ENCODE results near the gene PPP3CA. TPM values are rescaled to one million over a fixed set of nuclear protein-coding genes. Genes with fewer than 3 reads are reported as not detected.
"Not testable (repeated sequence)": the region's sequence is repeated elsewhere in the genome, so short reads cannot be mapped to it uniquely, and the experiment has no call there.

Gene PPP3CA
- total RNA-seq, 1 donor from 2014 or later: 48.8 TPM

GRCh38 chr4:101103381-101104142, 243.8 kb downstream of the PPP3CA start:
- peak; percentile 8 to 65 for DNase-seq (ENCODE audit: low read depth in 2 of 2)

DNA sequence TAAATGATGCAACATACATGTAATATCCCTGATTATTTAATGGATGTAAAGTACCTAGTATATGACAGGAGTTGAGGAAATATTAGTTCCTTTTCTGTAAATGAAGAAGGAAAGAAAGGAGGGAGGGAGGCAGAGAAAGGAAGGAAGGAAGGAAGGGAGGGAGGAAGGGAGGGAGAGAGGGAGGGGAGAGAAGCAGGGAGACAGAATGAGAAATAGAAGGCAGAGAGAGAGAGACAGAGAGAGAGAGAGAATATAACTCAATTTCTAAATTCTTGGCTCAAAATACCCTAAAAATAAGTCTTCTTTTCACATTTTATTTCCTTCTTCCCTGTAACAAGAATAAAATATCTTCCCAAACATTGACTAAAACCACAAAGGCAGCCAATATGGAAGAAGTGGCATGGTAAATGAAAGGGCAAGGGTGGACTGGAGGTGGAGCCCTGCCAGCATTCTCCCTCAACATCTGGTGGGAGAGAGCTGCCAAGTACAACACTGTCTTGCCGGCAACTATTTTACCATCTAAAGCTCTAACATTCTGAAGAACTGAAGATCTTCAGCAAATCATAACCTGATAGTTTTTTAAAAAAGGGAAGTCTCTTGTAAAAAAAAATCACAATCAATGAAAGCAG, 245.1 kb downstream of the PPP3CA start:
- DNase-seq (ENCODE audit: low read depth in 2 of 2): peak; percentile 69 to 87

DNA sequence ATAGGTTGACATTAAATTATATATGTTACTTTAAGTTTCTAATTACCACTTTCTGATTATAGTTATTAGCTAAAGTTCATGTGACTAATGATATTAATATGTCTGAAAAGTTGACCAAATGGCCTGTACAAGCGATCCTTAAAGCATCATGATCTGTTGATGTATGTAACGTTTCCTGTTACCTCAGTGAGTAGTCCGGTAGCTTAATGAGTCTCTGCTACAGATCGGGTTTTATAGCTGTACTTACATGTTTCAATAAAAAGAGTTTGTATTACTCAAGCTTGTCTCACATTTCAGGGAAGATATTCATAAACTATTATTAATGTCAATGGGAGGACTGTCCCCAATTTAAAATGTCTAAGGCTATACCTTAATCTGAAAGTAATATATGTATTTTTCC, 246.3 kb downstream of the PPP3CA start:
- DNase-seq (ENCODE audit: low read depth in 2 of 2): no peak

DNA sequence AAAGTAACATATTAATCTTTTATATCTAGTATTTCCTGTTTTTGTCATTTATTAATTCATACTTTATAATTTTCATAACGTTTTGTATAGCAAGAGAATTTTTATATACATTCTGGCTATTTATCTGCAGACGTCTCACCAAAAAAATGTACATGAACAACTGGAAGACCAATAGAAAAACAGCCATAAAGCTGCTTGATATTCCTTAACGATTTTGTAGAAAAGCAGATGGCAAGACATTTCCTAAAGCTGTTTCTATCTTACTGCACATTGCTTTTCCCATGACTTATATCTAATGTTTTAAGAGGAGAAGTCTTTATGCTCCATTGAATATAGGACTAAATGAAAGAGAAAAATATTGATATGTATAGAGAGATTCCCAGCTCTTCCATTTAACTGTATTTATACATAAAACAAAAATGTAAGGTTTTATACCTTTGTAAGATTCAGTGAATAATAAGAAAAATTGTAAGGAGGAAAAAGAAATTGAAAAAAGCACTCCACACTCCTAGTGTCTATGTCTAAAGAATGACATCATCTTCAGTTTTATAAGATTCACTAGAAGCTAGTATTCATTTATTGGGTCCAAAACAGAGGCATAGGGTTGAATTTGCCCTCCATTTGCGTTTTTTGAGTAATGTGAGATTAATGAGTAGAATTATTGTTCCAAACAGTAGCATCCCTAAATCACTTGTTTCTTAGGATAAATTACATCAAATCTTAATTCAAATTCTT, 248.5 kb downstream of the PPP3CA start:
- DNase-seq (ENCODE audit: low read depth in 2 of 2): no peak

GRCh38 chr4:101092609-101093008, 254.7 kb downstream of the PPP3CA start:
- DNase-seq (ENCODE audit: low read depth in 2 of 2): not testable (repeated sequence)

- peak in 1 of 2 donors; percentile 32 for DNase-seq (ENCODE audit: low read depth in 2 of 2)
Measured at GRCh38 chr4:101089168-101089567, 258.2 kb downstream of the PPP3CA start.

- no peak for DNase-seq (ENCODE audit: low read depth in 2 of 2)
Measured at GRCh38 chr4:101086801-101087586, 260.3 kb downstream of the PPP3CA start.

GRCh38 chr4:101083131-101083530, 264.2 kb downstream of the PPP3CA start:
- DNase-seq (ENCODE audit: low read depth in 2 of 2): no peak

DNA sequence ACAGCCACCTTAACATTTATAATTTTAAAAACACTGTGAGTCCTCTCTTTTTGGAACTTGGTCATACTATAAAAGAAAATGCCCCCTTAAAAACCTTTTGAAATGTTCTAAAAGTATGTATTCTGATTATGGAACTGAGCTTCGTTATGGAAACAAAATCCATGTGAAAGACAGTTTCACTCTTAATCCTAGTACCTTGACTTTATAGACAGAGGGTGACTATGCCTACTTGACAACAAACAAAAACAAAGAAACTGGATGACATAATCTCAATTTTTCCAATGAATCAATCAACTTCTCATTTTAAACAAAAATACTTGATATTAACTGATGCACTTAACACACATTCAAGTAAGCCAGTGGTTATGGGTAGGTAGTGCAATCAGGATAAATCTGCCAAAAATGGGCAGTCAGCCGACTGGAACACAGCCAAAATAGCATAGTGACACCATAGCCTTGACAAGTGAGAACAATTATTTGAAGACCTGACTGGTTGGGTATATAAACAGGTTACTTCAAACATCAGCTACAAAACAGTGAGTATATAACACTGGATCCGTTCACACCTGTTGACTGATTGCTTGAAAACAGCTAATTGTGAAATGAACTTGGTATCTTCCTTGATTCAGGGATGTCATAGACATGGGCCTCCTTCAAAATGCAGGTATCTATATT, 265.5 kb downstream of the PPP3CA start:
- peak; percentile 16 to 46 for DNase-seq (ENCODE audit: low read depth in 2 of 2)

GRCh38 chr4:101081166-101081565, 266.2 kb downstream of the PPP3CA start:
- no peak for DNase-seq (ENCODE audit: low read depth in 2 of 2)

GRCh38 chr4:101078950-101079349, 268.4 kb downstream of the PPP3CA start:
- DNase-seq (ENCODE audit: low read depth in 2 of 2): no peak

DNA sequence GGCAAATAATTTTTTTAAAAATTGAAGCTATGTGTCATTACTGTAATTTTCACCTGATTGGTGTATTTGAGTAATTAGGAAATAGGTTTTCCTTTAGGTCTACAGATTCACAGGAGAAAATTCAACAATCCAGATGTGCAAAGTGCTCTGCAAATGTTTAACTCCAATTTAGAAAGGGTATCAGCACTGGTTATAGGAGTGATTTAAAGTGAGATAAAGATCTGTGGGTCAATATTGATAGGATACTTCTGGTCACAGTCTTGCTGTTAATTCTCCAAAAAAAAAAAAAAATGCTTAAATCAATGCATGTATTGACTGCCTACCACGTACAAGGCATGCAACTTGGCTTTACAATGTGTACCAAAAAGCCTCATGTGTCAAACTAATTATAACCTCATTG, 271.3 kb downstream of the PPP3CA start:
- no peak for DNase-seq (ENCODE audit: low read depth in 2 of 2)

DNA sequence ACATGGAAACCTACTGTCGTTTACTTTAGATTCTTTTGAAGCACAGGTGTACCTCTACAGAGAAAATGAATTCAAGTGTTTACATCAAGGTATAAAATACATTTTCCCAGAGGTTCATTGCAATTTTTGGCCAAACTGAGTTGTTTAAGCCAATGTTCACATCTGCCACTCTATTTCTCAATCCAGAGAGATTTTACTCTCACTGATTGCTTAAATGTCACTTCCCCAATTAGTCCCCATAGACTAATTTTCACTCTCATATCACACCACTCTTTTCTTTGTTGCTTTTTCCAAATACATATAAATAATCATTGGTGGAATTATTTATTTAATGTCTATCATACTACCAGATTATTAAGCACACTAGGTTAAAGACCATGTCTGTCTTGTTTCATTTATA, 271.8 kb downstream of the PPP3CA start:
- no peak for DNase-seq (ENCODE audit: low read depth in 2 of 2)

DNA sequence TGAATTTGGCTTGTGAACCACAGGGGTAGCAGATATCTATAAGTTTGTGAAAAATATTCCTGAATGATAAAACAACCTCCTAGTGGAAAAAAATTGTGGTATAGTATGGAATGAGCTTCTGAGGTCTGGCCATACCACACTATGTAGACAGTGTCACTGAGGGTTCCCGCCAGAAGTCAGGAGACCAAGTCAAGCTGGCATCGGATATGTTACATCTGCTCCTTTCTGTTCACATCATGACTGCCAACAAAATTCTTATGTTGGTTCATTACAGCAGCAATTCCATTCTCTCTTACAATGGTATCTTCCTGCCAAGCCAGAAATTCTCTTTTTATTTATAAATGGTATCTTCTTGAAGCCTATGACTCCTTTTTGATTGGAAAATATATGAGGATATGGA, 273.0 kb downstream of the PPP3CA start:
- DNase-seq (ENCODE audit: low read depth in 2 of 2): no peak

DNA sequence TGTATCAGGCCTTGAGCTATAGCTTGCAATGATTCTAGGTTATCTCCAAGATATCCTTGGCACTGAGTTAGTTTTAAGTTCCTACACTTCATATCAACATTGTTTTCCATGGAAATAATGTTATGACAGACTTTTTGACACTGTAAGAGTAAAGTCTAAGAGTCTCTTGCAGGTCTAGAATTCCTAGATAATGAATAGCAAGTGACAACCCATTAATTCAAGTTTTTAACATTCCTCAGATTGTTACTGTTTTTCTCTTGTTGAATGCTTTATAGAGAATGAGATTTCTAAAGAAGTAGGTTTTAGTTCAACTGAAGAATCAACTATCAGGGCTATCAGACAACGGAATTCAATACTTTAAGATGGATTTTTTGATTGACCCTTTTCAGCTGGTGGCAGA, 276.1 kb downstream of the PPP3CA start:
- DNase-seq (ENCODE audit: low read depth in 2 of 2): no peak

- DNase-seq (ENCODE audit: low read depth in 2 of 2): no peak
Measured at GRCh38 chr4:101068115-101068514, 279.2 kb downstream of the PPP3CA start.

GRCh38 chr4:101067383-101067782, 279.9 kb downstream of the PPP3CA start:
- DNase-seq (ENCODE audit: low read depth in 2 of 2): no peak

DNA sequence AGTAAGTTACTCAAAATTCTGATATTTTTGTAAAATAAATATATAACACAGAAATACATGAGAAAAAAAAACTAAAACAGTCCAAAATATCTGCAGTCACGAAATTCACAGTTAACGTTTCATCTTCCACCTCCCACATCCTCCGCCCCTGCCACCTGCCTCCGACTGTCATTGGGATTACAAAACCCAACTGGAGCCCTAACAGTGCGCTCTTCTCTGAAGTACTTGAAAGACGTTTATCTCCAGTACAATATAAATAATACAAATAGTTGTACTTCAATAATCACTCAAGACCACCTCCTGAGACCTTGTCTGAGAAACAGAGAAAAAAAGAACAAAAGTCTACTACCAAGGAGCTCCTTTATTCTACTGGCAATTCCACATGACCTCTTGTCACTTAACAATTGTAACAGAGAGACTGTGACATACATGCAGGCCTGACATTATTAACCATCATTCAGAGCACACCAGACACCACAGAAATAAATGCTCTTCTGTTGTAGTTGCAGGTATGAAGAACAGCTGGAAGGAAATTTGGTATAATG, 280.6 kb downstream of the PPP3CA start:
- no peak for DNase-seq (ENCODE audit: low read depth in 2 of 2)

DNA sequence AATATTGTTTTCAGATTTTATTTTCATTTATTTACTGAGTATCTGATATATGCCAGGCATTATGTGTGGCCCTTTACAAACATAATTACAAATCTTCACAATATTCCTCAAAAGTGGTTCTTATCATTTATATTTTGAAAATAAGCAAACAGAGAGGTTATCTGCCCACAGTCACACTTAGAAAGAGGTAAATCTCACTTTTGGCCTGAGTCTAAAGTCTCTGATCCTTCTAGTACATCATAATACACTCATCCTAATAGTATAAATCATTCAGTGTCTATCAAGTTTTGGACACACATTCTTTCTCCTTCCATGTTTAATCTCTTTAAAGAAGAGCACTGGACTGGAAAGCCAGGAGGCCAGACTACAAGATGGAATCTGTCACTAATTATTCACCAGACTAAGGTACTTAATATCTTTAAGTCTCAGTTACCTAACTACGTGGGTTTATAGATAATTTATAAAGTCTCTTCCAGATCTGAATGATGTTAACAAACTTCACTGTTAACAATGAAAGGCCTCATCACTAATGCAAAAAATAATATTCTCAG, 281.3 kb downstream of the PPP3CA start:
- no peak for DNase-seq (ENCODE audit: low read depth in 2 of 2)

GRCh38 chr4:101065346-101065745, 282.0 kb downstream of the PPP3CA start:
- no peak for DNase-seq (ENCODE audit: low read depth in 2 of 2)

All from lung microvascular endothelial cell (primary cell).